H1 (cell line): Measurements from ENCODE around the gene ETV2. TPM values are rescaled to one million over a fixed set of nuclear protein-coding genes. Genes with fewer than 3 reads are reported as not detected.

ENCODE experiments used
- BACH1 ChIP-seq: IDR thresholded peaks from 2 replicates; pipeline ENCODE4 v1.6.1; 2012; ENCODE audit warnings: low read length, improper control_type of control experiment
- GABPA ChIP-seq: IDR thresholded peaks from 2 replicates; pipeline ENCODE4 v1.6.1; 2011; ENCODE audit warnings: mild to moderate bottlenecking, low read length, moderate library complexity, borderline replicate concordance; ENCODE audit not compliant: insufficient read depth
- RAD21 ChIP-seq, 2 experiments: IDR thresholded peaks in 1 of 2; conservative IDR thresholded peaks in 1 of 2; 2 replicates each; pipeline ENCODE4 v1.6.1; 2011; ENCODE audit warnings: low read depth in 2 of 2, low read length in 2 of 2, improper control_type of control experiment in 1 of 2, inconsistent platforms in 1 of 2, mild to moderate bottlenecking in 1 of 2, moderate library complexity in 1 of 2
- SAP30 ChIP-seq: fragments of 300-600 bp; sonication (generic); IDR thresholded peaks from 2 replicates; pipeline ENCODE4 v1.7.1; 2012; ENCODE audit warnings: low read length, moderate library complexity, mild to moderate bottlenecking, inconsistent platforms; ENCODE audit not compliant: insufficient read depth, insufficient replicate concordance
- SIN3A ChIP-seq, 2 experiments: IDR thresholded peaks in 1 of 2; conservative IDR thresholded peaks in 1 of 2; 2 replicates each; pipeline ENCODE4 v1.6.1; 2011 to 2012; ENCODE audit warnings: low read length in 2 of 2, improper control_type of control experiment in 1 of 2, low read depth in 1 of 2, mild to moderate bottlenecking in 1 of 2
- SIRT6 ChIP-seq: IDR thresholded peaks from one replicate; pipeline ENCODE4 v1.7.1; 2012; ENCODE audit warnings: low read length, inconsistent platforms
- SP4 ChIP-seq: IDR thresholded peaks from 2 replicates; pipeline ENCODE4 v1.6.1; 2012; ENCODE audit warnings: low read length, inconsistent platforms
- SRF ChIP-seq: IDR thresholded peaks from 2 replicates; pipeline ENCODE4 v1.6.1; 2011; ENCODE audit warnings: mild to moderate bottlenecking, low read depth, low read length, moderate library complexity
- ZNF274 ChIP-seq: IDR thresholded peaks from 2 replicates; pipeline ENCODE4 v1.7.0; 2012; ENCODE audit warnings: low read length, borderline replicate concordance; ENCODE audit errors: extremely low read depth
- polyA plus RNA-seq, 7 experiments: library from polyadenylated mRNA; depleted of rRNA in 3 of 7; stranded (reverse) in 5 of 7; unstranded in 2 of 7; fragments of >200 nt in 5 of 7; fragments of 200-250 nt in 2 of 7; gene quantifications; 1 replicate in 5 of 7; 2 replicates in 1 of 7; 4 replicates in 1 of 7; pipeline versions ENCODE4 v1.2.1 to v1.2.3, GENCODE V29; 2011 to 2013; ENCODE audit warnings: missing spikeins in 2 of 7, mixed read lengths in 2 of 7
- total RNA-seq: library from RNA; stranded (reverse); fragmentation: NEBNext Ultra II Directional; extraction: Animal tissue kit (Norgen Biotek cat#: 25700); gene quantifications from 2 replicates; pipeline ENCODE4 v1.2.1, GENCODE V29; 2021

ETV2 gene
- total and polyA plus RNA-seq, 2 of the 8 experiments (the other 6 are each of a cell fraction or from before 2014, with no cell fraction given): 0.88 to 1.3 TPM

DNA sequence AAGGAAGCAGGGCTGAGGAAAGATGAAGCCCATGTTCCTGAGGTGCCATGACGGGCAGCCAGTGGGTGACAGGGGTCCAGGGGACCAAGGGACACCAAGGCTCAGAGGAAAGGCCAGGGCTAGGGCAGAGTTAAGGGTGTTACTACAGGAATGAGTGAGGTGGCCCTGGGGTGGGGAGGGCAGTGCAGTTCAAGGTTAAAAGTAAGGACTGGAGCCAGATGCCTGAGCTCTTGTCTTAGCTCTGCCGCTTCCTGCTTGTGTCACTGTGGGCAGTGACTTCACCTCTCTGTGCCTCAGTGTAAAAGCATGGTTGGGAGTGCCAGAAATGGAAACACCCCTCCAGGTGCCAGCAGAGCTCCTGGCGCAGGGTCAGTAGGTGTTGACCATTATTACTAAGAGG is 4.9 kb upstream of the ETV2 start (continued):
- TF ChIP-seq SRF (no peak), GABPA (no peak), SP4 (no peak), SAP30 (no peak), RAD21 (IDR thresholded peaks at IDR 0.05 in 1 of 2, conservative IDR thresholded peaks at IDR 0.05 in 1 of 2; ENCODE audit: low read depth in 2 of 2, low read length in 2 of 2) (no peak), SIRT6 (no peak), BACH1 (no peak), SIN3A (conservative IDR thresholded peaks at IDR 0.05 in 1 of 2, IDR thresholded peaks at IDR 0.05 in 1 of 2; ENCODE audit: low read depth in 1 of 2, low read length in 2 of 2) (no peak), ZNF274 (no peak)
